Activated naive CD4-positive, alpha-beta T cell treated with anti-CD3 and anti-CD28 coated beads, Interleukin-2, amount 10 ng/mL, durations not matched to agents 7 days and 5 days (primary cell): ENCODE data around the gene RNMT.

Experiments
- CTCF ChIA-PET: fragments of 350-600 bp; sonication (Branson Sonifier 250); formaldehyde crosslinking; loops from one replicate; lab custom pipeline; 2021; ENCODE audit warnings: antibody characterized with exemption; lab: Charles Lee
- DNase-seq: peaks from one replicate; pipeline ENCODE4 v3.0.0-alpha.2; 2020
- H3K27ac Mint-ChIP-seq: one replicate; pipeline ENCODE4 v1.8.0; 2021; ENCODE audit warnings: mild to moderate bottlenecking, moderate library complexity, mixed read lengths
- H3K27me3 Mint-ChIP-seq: one replicate; pipeline ENCODE4 v1.8.0; 2021; ENCODE audit warnings: mild to moderate bottlenecking, mixed read lengths
- H3K36me3 Mint-ChIP-seq: one replicate; pipeline ENCODE4 v1.8.0; 2021; ENCODE audit warnings: mixed read lengths
- H3K4me1 Mint-ChIP-seq: one replicate; pipeline ENCODE4 v1.8.0; 2021; ENCODE audit warnings: mixed read lengths
- H3K4me3 Mint-ChIP-seq: one replicate; pipeline ENCODE4 v1.8.0; 2021; ENCODE audit warnings: mild to moderate bottlenecking, moderate library complexity, mixed read lengths
- H3K9me3 Mint-ChIP-seq: one replicate; pipeline ENCODE4 v1.8.0; 2021; ENCODE audit warnings: mixed read lengths

The RNMT gene

DNA sequence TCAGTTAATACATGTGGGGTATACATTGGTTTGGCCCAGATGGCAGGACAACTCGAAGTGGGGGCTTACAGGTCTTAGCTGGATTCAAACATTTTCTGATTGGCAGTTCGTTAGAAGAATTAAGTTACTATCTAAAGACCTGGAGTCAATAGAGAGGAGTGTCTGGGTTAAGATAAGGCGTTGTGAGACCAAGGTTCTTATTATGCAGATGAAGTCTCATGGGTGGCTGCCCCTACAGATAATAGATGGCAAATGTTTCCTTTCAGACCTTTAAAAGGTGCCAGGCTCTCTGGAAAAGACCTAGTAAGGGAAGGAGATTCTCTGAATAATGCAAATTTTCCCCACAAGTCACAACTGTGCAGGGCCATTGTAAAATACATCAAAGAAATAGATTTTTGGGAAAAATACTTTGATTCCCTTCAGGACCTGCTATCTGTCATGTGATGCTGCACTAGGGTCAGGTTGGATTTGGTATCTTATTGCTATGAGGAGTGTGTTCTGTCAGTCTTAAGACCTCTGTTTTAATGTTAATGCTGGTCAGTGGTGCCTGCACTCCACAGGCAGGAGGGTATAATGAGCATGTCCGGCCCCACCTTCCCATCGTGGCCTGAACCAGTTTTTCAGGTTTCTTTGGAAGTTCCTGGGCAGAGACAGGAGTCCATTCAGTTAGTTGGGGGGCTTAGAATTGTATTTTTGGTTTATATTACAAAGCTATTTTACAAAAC, 83.2 kb downstream of the RNMT start:
- Mint-ChIP-seq H3K36me3 (no peaks in the 10 kb centered on the region), H3K4me1 (no peaks in the 10 kb centered on the region), H3K4me3 (no peak overlapping the region), H3K9me3 (no peaks in the 10 kb centered on the region), H3K27ac (no peak overlapping the region), H3K27me3 (peaks cover 18% of the 10 kb centered on the region)
- DNase-seq = no peak
- CTCF ChIA-PET = no interaction called here

DNA sequence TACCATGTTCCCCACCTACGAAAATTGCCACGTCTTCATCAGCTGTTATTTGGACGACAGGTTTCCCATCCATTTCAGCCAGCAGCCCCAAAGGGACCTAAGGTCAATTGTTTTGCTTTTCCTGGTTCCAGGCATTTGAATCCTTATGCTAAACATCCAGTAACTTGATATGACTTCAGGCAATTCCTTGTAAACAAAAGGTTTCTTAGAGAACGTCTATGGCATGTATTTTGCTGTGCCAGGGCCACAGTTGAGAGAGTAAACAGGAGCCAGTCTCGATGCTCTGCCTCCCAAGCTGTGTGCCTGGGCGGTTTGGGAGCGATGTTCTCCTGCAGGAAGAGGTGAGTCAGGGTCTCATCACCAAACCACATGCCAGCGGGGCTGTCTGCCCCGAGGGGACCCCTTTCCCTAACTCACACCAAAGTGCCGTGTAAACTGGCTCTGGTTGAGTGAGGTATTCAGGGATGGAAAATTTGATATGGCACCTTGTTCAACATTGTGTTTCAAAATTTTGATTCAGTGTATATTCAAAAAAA, 84.5 kb downstream of the RNMT start:
- no peak for DNase-seq
- peaks cover 17% of the 10 kb centered on the region for H3K27me3 Mint-ChIP-seq
- no peaks in the 10 kb centered on the region for H3K9me3 Mint-ChIP-seq
- no peaks in the 10 kb centered on the region for H3K36me3 Mint-ChIP-seq
- H3K27ac Mint-ChIP-seq = no peak overlapping the region
- CTCF ChIA-PET = interaction anchor here (0.6 to 6.1 kb wide), 2 partner anchors 8 to 46 kb away, joined by 3 to 35 read pairs; no protein-coding TSS in a partner anchor
- no peaks in the 10 kb centered on the region for H3K4me1 Mint-ChIP-seq
- no peak overlapping the region for H3K4me3 Mint-ChIP-seq

DNA sequence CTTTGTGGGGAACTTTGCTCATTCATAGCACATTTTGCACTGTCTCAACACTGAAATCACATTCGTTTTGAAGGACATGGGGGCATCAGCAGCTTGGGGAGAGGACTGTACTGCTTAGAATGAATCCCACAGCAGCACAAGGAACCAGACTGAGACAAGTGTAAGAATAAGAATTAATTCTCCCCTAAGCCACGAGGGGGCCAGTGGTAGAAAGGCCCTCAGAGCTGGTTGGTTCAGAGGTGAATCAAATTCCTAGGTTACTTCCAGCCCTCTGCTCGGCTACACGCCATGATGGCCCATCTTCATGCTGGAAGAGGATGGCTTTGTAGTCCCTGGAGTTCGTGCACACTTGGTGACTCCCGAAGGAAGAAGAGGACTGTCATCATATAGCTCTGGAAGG, 85.5 kb downstream of the RNMT start:
- H3K9me3 Mint-ChIP-seq = no peaks in the 10 kb centered on the region
- no peaks in the 10 kb centered on the region for H3K36me3 Mint-ChIP-seq
- CTCF ChIA-PET = interaction anchor here (0.6 to 6.1 kb wide), 8 partner anchors 9 to 596 kb away, joined by 3 to 35 read pairs (median 6); partner anchors contain the start of gene MC5R
- H3K4me1 Mint-ChIP-seq = no peaks in the 10 kb centered on the region
- H3K4me3 Mint-ChIP-seq = no peak overlapping the region
- peaks cover 20% of the 10 kb centered on the region for H3K27me3 Mint-ChIP-seq
- H3K27ac Mint-ChIP-seq = no peak overlapping the region
- DNase-seq = no peak

DNA sequence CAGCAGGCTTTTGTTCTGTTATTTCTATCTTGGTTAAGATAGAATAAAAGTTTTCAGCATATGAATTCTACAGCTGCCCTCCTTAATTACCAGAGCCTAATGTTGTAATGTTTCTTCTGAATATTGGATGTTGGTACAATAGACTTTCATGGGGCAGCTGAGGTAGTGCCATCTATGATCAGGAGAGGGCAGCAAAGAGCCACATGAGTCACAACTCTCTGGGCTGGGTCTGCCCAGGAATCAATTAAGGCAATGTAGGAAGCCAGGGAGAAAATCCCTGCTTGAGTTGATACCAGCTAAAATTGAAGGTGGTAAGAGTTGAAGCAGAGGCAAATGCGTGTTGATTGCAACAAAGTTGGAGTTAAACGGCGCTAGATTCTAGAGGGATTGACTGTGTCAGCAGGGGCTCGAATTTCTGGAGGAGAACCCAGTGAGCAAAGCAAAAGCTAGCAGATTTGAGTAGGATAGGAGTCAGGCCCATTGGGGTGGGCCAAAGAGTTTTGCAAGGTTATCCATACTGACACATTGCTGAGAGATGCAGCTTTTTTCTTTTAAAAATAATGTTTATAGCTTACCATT, 86.9 kb downstream of the RNMT start:
- DNase-seq = peak; percentile 73
- no peak overlapping the region for H3K27ac Mint-ChIP-seq
- H3K4me3 Mint-ChIP-seq = no peak overlapping the region

More for the DNA sequence above, 86.9 kb downstream of the RNMT start:
- no peaks in the 10 kb centered on the region for H3K4me1 Mint-ChIP-seq
- peaks cover 21% of the 10 kb centered on the region for H3K27me3 Mint-ChIP-seq
- CTCF ChIA-PET = interaction anchor here (0.7 to 6.1 kb wide), 9 partner anchors 11 to 597 kb away, joined by 3 to 35 read pairs (median 5); partner anchors contain the start of gene MC5R
- H3K9me3 Mint-ChIP-seq = no peaks in the 10 kb centered on the region
- H3K36me3 Mint-ChIP-seq = no peaks in the 10 kb centered on the region
